Heart right ventricle (tissue), 16 donors: ENCODE data around the gene CNST. TPM values are rescaled to one million over a fixed set of nuclear protein-coding genes. Genes with fewer than 3 reads are reported as not detected.

Source experiments
- ATAC-seq, 8 donors: fragments of 200-7000 bp; cut with Tn5 transposase; one replicate each; pipeline ENCODE4 v1.9.1; 2020; ENCODE audit warnings: mild to moderate bottlenecking in 8 of 8, moderate library complexity in 8 of 8, moderate number of reproducible peaks in 1 of 8
- DNase-seq, 2 donors: peaks; one replicate each; pipeline ENCODE4 v3.0.0-alpha.2; 2020
- H3K27ac ChIP-seq, 10 donors: fragments of 200-600 bp; sonication (generic) in 2 of 10; one replicate each; pipeline versions ENCODE4 v1.5.0 to v1.8.0; 2020 to 2022; ENCODE audit warnings: mild to moderate bottlenecking in 3 of 10
- H3K27me3 ChIP-seq, 7 donors: fragments of 200-600 bp; one replicate each; pipeline ENCODE4 v1.8.0; 2021 to 2022; ENCODE audit warnings: mild to moderate bottlenecking in 2 of 7
- H3K36me3 ChIP-seq, 9 donors: fragments of 200-600 bp; sonication (generic) in 1 of 9; one replicate each; pipeline versions ENCODE4 v1.5.0 to v1.8.0; 2020 to 2022; ENCODE audit warnings: mild to moderate bottlenecking in 2 of 9
- H3K4me1 ChIP-seq, 9 donors: fragments of 200-600 bp; sonication (generic) in 1 of 9; one replicate each; pipeline versions ENCODE4 v1.5.0 to v1.8.0; 2020 to 2022; ENCODE audit warnings: mild to moderate bottlenecking in 4 of 9
- H3K4me3 ChIP-seq, 10 donors: fragments of 200-600 bp; sonication (generic) in 2 of 10; one replicate each; pipeline versions ENCODE4 v1.5.0 to v1.8.0; 2020 to 2022; ENCODE audit warnings: mild to moderate bottlenecking in 7 of 10, moderate library complexity in 2 of 10
- H3K9me3 ChIP-seq, 11 donors: fragments of 200-600 bp in 10 of 11; sonication (generic) in 2 of 11; one replicate each; pipeline versions ENCODE4 v1.5.0 to v1.8.0; 2013 to 2022; ENCODE audit warnings: mild to moderate bottlenecking in 2 of 11, control low read depth in 1 of 11, moderate library complexity in 1 of 11
- WGBS, 2 donors: extraction: QIAGEN DNeasy Blood & Tissue Kit; methylation state at CpG; one replicate each; pipeline ENCODE4 v1.1.7; 2013; ENCODE audit warnings: inconsistent platforms in 1 of 2; 5-methylcytosine and 5-hydroxymethylcytosine counted together
- intact Hi-C, 10 donors: fragments of 100-400 bp; cut with DNase I; formaldehyde crosslinking; loops; one replicate each; pipeline versions ENCODE4 v1.11.1 to v1.14.2; 2022
- polyA plus RNA-seq, 2 donors: library from polyadenylated mRNA; stranded (reverse); fragments of 200-250 nt; gene quantifications; one replicate each; pipeline ENCODE4 v1.2.3, GENCODE V29; 2013
- total RNA-seq, 10 donors: library from RNA; stranded (reverse); fragmentation: NEBNext Ultra II Directional in 3 of 10; extraction: Animal tissue kit (Norgen Biotek cat#: 25700) in 3 of 10; gene quantifications; one replicate each; pipeline versions ENCODE4 v1.2.1 to v1.2.4, GENCODE V29; 2021 to 2023
- TF ChIP-seq, protein P1 (sequence below), 9 donors: fragments of 200-600 bp; sonication (generic) in 2 of 9; IDR thresholded peaks; one replicate each; pipeline versions ENCODE4 v1.5.0 to v1.8.0; 2021 to 2022; ENCODE audit warnings: antibody characterized with exemption in 9 of 9, mild to moderate bottlenecking in 5 of 9, moderate library complexity in 1 of 9
- donor health status: Arrhythmogenic right ventricular cardiomyopathy.
- donor health status: ischemic (EF 13 %, LVEDD 7.1; RV severe dilation, severe dysfunction).
- donor health status: healthy with polysubstance abuse.
- donor health status: DM: no; HTN: yes; CAD: no.
- donor health status: DM: no; HTN: no; CAD: no.
- donor health status: ischemic (EF 25% LVEDD 6.9; RV normal size, moderate dysfunction).
- donor health status: ischemic (EF 25% LVEDD 5.7; RV mildly dilated, moderate dysfunction).
- donor health status: healthy.
- donor health status: DM: yes; HTN: yes; CAD: no.
- donor health status: Ischemic cardiomyopathy.
- donor health status: ischemic (EF 35%, LVEDD 5.7; RV mildly dilated, moderate dysfunction).
- donor health status: nonischemic (EF 11% LVEDD 7.7; RV severe dilation, severe dysfunction).
- donor health status: DM: yes; HTN: yes; CAD: no.
- donor health status: PGD.
- donor health status: ischemic (EF 29% LVEDD 5.4; RV normal size, mild dysfunction).
- donor health status: nonischemic (EF 23%, LVEDD 6.1; RV moderate dilation, normal function).

The CNST gene
- total and polyA plus RNA-seq, 12 donors: 5.6 to 24.4 (median 14.7) TPM

DNA sequence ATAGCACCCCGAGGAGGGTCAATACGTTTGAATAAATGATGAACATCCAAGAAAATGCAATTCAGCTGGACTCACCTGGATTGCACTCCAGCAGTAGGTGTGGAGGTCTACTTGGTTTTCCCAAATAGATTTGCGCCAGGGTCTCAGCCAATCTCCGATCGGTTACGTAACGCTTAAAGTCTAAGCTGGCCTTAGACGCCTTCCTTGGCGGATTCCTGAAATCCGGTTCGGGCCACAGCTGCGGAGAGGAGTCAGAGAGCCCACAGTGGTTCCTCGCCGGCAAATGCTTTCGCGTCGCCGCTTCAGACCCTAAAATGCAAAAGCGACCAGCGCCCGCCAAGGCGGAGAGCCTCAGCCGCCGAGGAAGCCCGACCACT lies 517 bp upstream of the CNST start:
- peak in 6 of 8 donors; percentile 1 to 12 (median 2) for ATAC-seq
- 0% methylated on average over 25 of the region's 25 CpGs for WGBS, 2 donors
- Histone ChIP-seq H3K36me3 (peaks cover 0 to 35% (median 17%) of the 10 kb centered on the region in 9 donors), H3K27ac (peak overlapping the region in 9 of 10 donors; percentile 60 to 97 (median 93)), H3K4me3 (peak overlapping the region; percentile 75 to 98 (median 89)), H3K4me1 (peaks cover 0 to 56% (median 52%) of the 10 kb centered on the region in 9 donors), H3K9me3 (no peaks in the 10 kb centered on the region), H3K27me3 (no peaks in the 10 kb centered on the region)
- TF ChIP-seq, protein P1, sequence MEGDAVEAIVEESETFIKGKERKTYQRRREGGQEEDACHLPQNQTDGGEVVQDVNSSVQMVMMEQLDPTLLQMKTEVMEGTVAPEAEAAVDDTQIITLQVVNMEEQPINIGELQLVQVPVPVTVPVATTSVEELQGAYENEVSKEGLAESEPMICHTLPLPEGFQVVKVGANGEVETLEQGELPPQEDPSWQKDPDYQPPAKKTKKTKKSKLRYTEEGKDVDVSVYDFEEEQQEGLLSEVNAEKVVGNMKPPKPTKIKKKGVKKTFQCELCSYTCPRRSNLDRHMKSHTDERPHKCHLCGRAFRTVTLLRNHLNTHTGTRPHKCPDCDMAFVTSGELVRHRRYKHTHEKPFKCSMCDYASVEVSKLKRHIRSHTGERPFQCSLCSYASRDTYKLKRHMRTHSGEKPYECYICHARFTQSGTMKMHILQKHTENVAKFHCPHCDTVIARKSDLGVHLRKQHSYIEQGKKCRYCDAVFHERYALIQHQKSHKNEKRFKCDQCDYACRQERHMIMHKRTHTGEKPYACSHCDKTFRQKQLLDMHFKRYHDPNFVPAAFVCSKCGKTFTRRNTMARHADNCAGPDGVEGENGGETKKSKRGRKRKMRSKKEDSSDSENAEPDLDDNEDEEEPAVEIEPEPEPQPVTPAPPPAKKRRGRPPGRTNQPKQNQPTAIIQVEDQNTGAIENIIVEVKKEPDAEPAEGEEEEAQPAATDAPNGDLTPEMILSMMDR (IDR thresholded peaks at IDR 0.05): no peak
- no peak for DNase-seq
- intact Hi-C loops: loop anchor here in 7 of 10 donors (2.0 to 10.0 kb wide), 10 partner anchors 42 to 133 kb away; no protein-coding TSS in a partner anchor

DNA sequence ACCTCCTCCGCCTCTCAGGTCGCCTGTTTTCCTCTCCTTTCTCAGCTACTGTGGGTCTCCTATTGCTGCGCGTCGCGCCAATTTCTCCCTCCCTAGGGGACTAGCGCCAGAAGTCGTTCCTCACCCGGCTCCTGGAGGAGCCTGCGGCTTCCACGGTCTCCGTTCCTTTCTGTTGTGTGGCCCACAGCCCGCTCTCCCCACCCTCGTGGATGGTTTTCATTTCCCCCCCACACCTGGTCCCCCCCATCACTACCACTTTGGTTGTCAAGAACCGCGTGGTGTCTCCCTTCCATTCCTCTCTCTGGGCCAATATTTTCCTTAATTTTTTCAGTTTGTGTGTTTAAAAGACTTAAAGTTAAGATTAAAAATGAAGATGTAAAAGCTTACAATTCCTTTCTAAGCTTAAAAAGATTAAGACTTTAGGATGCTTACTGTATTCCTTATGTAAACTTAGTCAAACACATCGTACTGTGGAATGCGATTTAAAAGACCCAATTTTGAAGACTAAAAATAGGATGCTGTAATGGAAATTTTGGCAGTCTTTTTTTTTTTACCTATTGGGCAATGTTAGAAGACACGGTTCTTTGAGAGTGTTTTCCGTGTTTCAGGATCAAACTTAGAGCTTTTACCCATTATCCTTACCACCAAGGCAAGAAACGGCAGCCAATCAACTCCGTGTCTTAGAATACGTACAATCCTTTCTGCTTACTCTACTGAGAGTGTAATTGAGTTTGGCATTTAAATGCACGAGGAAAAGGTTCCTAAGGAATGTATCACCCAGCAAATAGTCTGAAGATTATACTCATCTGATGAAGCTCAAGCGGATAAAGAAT lies 773 bp downstream of the CNST start:
- peak overlapping the region; percentile 75 to 98 (median 89) for H3K4me3 ChIP-seq
- WGBS, 2 donors: 2% methylated on average over 25 of the region's 25 CpGs
- H3K27me3 ChIP-seq: no peaks in the 10 kb centered on the region
- TF ChIP-seq, protein P1 (IDR thresholded peaks at IDR 0.05): peak in 1 of 9 donors; percentile 11
- peaks cover 0 to 25% (median 17%) of the 10 kb centered on the region in 9 donors for H3K36me3 ChIP-seq
- intact Hi-C loops: loop anchor here in 7 of 10 donors (2.0 to 10.0 kb wide), 10 partner anchors 40 to 132 kb away; no protein-coding TSS in a partner anchor
- peak in 7 of 8 donors; percentile 12 to 57 (median 40) for ATAC-seq
- peak overlapping the region; percentile 86 to 97 (median 93) for H3K27ac ChIP-seq
- H3K9me3 ChIP-seq: no peaks in the 10 kb centered on the region
- peaks cover 0 to 69% (median 62%) of the 10 kb centered on the region in 9 donors for H3K4me1 ChIP-seq
- DNase-seq: no peak

DNA sequence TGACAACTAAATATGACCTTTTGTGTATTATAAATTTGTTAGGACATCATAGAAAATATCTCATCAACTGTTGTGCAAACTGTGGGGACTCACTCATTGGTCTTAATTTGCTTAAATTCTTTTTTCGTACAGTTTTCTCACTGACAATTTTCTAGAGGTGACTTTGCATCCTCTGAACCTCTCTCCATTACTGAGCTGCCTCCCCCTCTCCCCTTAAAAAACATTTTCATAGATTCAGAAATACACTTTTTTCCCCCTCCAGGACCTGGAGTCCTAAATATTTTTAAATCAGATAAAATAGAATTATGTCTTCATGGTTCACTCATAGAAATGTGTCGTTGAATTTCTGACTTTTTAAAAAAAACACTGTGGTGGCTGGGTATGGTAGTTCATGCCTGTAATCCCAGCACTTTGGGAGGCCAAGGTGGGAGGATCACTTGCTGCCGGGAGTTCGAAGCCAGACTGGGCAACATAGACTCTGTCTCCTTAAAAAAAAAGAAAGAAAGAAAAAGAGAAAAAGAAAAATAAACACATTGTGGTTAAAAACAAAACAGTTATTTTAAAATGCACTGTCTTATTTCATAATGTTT lies 1.5 kb downstream of the CNST start:
- intact Hi-C loops: loop anchor here in 7 of 10 donors (2.0 to 10.0 kb wide), 10 partner anchors 40 to 131 kb away; no protein-coding TSS in a partner anchor
- ATAC-seq (no peak), DNase-seq (no peak)
- Histone ChIP-seq H3K36me3 (peaks cover 0 to 18% (median 10%) of the 10 kb centered on the region in 9 donors), H3K4me3 (peak overlapping the region in 9 of 10 donors; percentile 75 to 98 (median 89)), H3K9me3 (no peaks in the 10 kb centered on the region), H3K27me3 (no peaks in the 10 kb centered on the region), H3K27ac (peak overlapping the region in 9 of 10 donors; percentile 86 to 97 (median 93)), H3K4me1 (peaks cover 0 to 76% (median 69%) of the 10 kb centered on the region in 9 donors)
- TF ChIP-seq, protein P1 (IDR thresholded peaks at IDR 0.05): no peak
- WGBS, 2 donors: 58 to 65% methylated on average over 4 of the region's 4 CpGs
